ENCODE measurements around the gene TGFBR3. TPM values are rescaled to one million over a fixed set of nuclear protein-coding genes. Genes with fewer than 3 reads are reported as not detected.

Gene TGFBR3
- total and polyA plus RNA-seq, 4 donors = 3.6 to 81.5 (median 33.4) TPM

GRCh38 chr1:91913018-91913417 is 27.1 kb upstream of the TGFBR3 start:
- no peaks in the 10 kb centered on the region for H3K4me1 ChIP-seq (ENCODE audit: control insufficient read depth in 1 of 2, insufficient read depth in 2 of 2, low read length in 2 of 2)
- H3K36me3 ChIP-seq (ENCODE audit: control insufficient read depth in 1 of 2, insufficient read depth in 2 of 2, low read length in 1 of 2) = no peaks in the 10 kb centered on the region
- H3K9me3 ChIP-seq (ENCODE audit: control insufficient read depth, low read length) = no peaks in the 10 kb centered on the region
- intact Hi-C loops (cut with DNase I) = no loop called here
- no peaks in the 10 kb centered on the region for H3K27me3 ChIP-seq (ENCODE audit: control insufficient read depth in 1 of 2, insufficient read depth in 2 of 2, low read length in 1 of 2)
- H3K4me3 ChIP-seq (ENCODE audit: low read length in 2 of 2) = no peak overlapping the region
- DNase-seq = no peak
- no peak for ATAC-seq (ENCODE audit: low FRiP score)
- H3K27ac ChIP-seq (ENCODE audit: low read depth in 1 of 2, low read length in 2 of 2) = no peak overlapping the region
- 57 to 59% methylated on average over 3 of the region's 3 CpGs for WGBS, 2 donors

- H3K36me3 ChIP-seq (ENCODE audit: control insufficient read depth in 1 of 2, insufficient read depth in 2 of 2, low read length in 1 of 2) = no peaks in the 10 kb centered on the region
- H3K27ac ChIP-seq (ENCODE audit: low read depth in 1 of 2, low read length in 2 of 2) = no peak overlapping the region
- WGBS, 2 donors = 26% methylated on average over 1 of the region's 1 CpG
- intact Hi-C loops (cut with DNase I) = no loop called here
- ATAC-seq (ENCODE audit: low FRiP score) = no peak
- H3K4me1 ChIP-seq (ENCODE audit: control insufficient read depth in 1 of 2, insufficient read depth in 2 of 2, low read length in 2 of 2) = no peaks in the 10 kb centered on the region
- H3K9me3 ChIP-seq (ENCODE audit: control insufficient read depth, low read length) = no peaks in the 10 kb centered on the region
- H3K27me3 ChIP-seq (ENCODE audit: control insufficient read depth in 1 of 2, insufficient read depth in 2 of 2, low read length in 1 of 2) = no peaks in the 10 kb centered on the region
- no peak for DNase-seq
- no peak overlapping the region for H3K4me3 ChIP-seq (ENCODE audit: low read length in 2 of 2)
Observed at GRCh38 chr1:91912266-91912665, 26.3 kb upstream of the TGFBR3 start.

DNA sequence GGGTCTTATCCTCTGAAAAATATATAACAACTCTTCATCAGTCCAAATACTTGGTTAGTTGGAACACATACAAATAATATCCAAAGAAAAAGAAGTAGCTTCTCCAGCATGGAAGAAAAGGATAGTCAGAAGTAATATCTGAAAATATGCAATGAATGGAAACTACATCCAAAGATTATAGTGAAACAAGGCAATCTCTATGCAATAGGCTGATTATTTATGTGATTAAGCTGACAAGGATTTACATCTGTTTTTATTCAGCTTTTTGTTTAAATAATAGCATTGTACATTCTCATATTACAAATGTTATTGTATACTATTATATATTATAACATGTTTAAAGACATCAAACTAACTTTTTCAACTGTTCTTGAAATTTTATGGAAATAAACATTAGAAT is 15.3 kb upstream of the TGFBR3 start:
- Histone ChIP-seq H3K4me3 (ENCODE audit: low read length in 2 of 2) (no peak overlapping the region), H3K9me3 (ENCODE audit: control insufficient read depth, low read length) (no peaks in the 10 kb centered on the region), H3K36me3 (ENCODE audit: control insufficient read depth in 1 of 2, insufficient read depth in 2 of 2, low read length in 1 of 2) (no peaks in the 10 kb centered on the region), H3K27ac (ENCODE audit: low read depth in 1 of 2, low read length in 2 of 2) (no peak overlapping the region), H3K27me3 (ENCODE audit: control insufficient read depth in 1 of 2, insufficient read depth in 2 of 2, low read length in 1 of 2) (no peaks in the 10 kb centered on the region), H3K4me1 (ENCODE audit: control insufficient read depth in 1 of 2, insufficient read depth in 2 of 2, low read length in 2 of 2) (no peaks in the 10 kb centered on the region)
- no peak for DNase-seq
- intact Hi-C loops (cut with DNase I) = no loop called here
- ATAC-seq (ENCODE audit: low FRiP score) = no peak

GRCh38 chr1:91900562-91900961 is 14.6 kb upstream of the TGFBR3 start:
- Histone ChIP-seq H3K27ac (ENCODE audit: low read depth in 1 of 2, low read length in 2 of 2) (no peak overlapping the region), H3K27me3 (ENCODE audit: control insufficient read depth in 1 of 2, insufficient read depth in 2 of 2, low read length in 1 of 2) (no peaks in the 10 kb centered on the region), H3K36me3 (ENCODE audit: control insufficient read depth in 1 of 2, insufficient read depth in 2 of 2, low read length in 1 of 2) (no peaks in the 10 kb centered on the region), H3K4me3 (ENCODE audit: low read length in 2 of 2) (no peak overlapping the region), H3K9me3 (ENCODE audit: control insufficient read depth, low read length) (no peaks in the 10 kb centered on the region), H3K4me1 (ENCODE audit: control insufficient read depth in 1 of 2, insufficient read depth in 2 of 2, low read length in 2 of 2) (no peaks in the 10 kb centered on the region)
- intact Hi-C loops (cut with DNase I) = no loop called here
- WGBS, 2 donors = 32 to 45% methylated on average over 1 of the region's 1 CpG
- ATAC-seq (ENCODE audit: low FRiP score) (no peak), DNase-seq (no peak)

GRCh38 chr1:91897016-91897415 is 11.1 kb upstream of the TGFBR3 start:
- 69 to 74% methylated on average over 5 of the region's 5 CpGs for WGBS, 2 donors
- no peak for DNase-seq
- no peak overlapping the region for H3K4me3 ChIP-seq (ENCODE audit: low read length in 2 of 2)
- H3K36me3 ChIP-seq (ENCODE audit: control insufficient read depth in 1 of 2, insufficient read depth in 2 of 2, low read length in 1 of 2) = no peaks in the 10 kb centered on the region
- H3K9me3 ChIP-seq (ENCODE audit: control insufficient read depth, low read length) = no peaks in the 10 kb centered on the region
- ATAC-seq (ENCODE audit: low FRiP score) = no peak
- H3K27ac ChIP-seq (ENCODE audit: low read depth in 1 of 2, low read length in 2 of 2) = no peak overlapping the region
- no peaks in the 10 kb centered on the region for H3K27me3 ChIP-seq (ENCODE audit: control insufficient read depth in 1 of 2, insufficient read depth in 2 of 2, low read length in 1 of 2)
- H3K4me1 ChIP-seq (ENCODE audit: control insufficient read depth in 1 of 2, insufficient read depth in 2 of 2, low read length in 2 of 2) = no peaks in the 10 kb centered on the region
- intact Hi-C loops (cut with DNase I) = no loop called here

GRCh38 chr1:91895832-91896556 is 10.0 kb upstream of the TGFBR3 start:
- WGBS, 2 donors = 21 to 26% methylated on average over 2 of the region's 2 CpGs
- ATAC-seq (ENCODE audit: low FRiP score) (no peak), DNase-seq (no peak)
- H3K4me1 ChIP-seq (ENCODE audit: control insufficient read depth in 1 of 2, insufficient read depth in 2 of 2, low read length in 2 of 2) = no peaks in the 10 kb centered on the region
- H3K27me3 ChIP-seq (ENCODE audit: control insufficient read depth in 1 of 2, insufficient read depth in 2 of 2, low read length in 1 of 2) = no peaks in the 10 kb centered on the region
- intact Hi-C loops (cut with DNase I) = no loop called here
- H3K36me3 ChIP-seq (ENCODE audit: control insufficient read depth in 1 of 2, insufficient read depth in 2 of 2, low read length in 1 of 2) = no peaks in the 10 kb centered on the region
- H3K27ac ChIP-seq (ENCODE audit: low read depth in 1 of 2, low read length in 2 of 2) = no peak overlapping the region
- no peaks in the 10 kb centered on the region for H3K9me3 ChIP-seq (ENCODE audit: control insufficient read depth, low read length)
- no peak overlapping the region for H3K4me3 ChIP-seq (ENCODE audit: low read length in 2 of 2)

- ATAC-seq (ENCODE audit: low FRiP score) (no peak), DNase-seq (no peak)
- Histone ChIP-seq H3K4me3 (ENCODE audit: low read length in 2 of 2) (no peak overlapping the region), H3K9me3 (ENCODE audit: control insufficient read depth, low read length) (no peaks in the 10 kb centered on the region), H3K4me1 (ENCODE audit: control insufficient read depth in 1 of 2, insufficient read depth in 2 of 2, low read length in 2 of 2) (no peaks in the 10 kb centered on the region), H3K27me3 (ENCODE audit: control insufficient read depth in 1 of 2, insufficient read depth in 2 of 2, low read length in 1 of 2) (no peaks in the 10 kb centered on the region), H3K27ac (ENCODE audit: low read depth in 1 of 2, low read length in 2 of 2) (no peak overlapping the region), H3K36me3 (ENCODE audit: control insufficient read depth in 1 of 2, insufficient read depth in 2 of 2, low read length in 1 of 2) (no peaks in the 10 kb centered on the region)
- WGBS, 2 donors = 92 to 95% methylated on average over 5 of the region's 5 CpGs
- intact Hi-C loops (cut with DNase I) = no loop called here
Observed at GRCh38 chr1:91894036-91894761, 8.2 kb upstream of the TGFBR3 start.

DNA sequence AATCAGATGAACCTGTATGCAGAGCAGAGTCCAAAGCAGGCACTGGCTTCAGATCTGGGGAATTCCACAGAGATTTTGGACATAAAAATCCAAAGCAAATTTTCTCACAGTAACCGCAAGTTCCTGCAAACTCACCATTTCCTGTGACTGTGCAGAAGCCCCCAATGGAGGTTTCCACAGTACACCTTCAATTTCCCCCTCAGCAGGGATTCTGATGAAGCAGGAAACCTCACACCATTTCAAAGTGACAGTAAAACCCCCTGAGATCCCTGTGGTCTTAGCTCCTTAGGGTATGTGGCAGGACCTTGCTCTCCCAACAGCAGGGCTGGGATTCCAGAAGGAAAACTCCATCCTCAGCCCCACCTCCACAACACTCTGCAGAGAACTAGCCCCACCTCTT is 6.0 kb upstream of the TGFBR3 start:
- no peaks in the 10 kb centered on the region for H3K4me1 ChIP-seq (ENCODE audit: control insufficient read depth in 1 of 2, insufficient read depth in 2 of 2, low read length in 2 of 2)
- DNase-seq (no peak), ATAC-seq (ENCODE audit: low FRiP score) (peak; percentile 24)
- H3K27me3 ChIP-seq (ENCODE audit: control insufficient read depth in 1 of 2, insufficient read depth in 2 of 2, low read length in 1 of 2) = no peaks in the 10 kb centered on the region
- H3K27ac ChIP-seq (ENCODE audit: low read depth in 1 of 2, low read length in 2 of 2) = no peak overlapping the region
- no peak overlapping the region for H3K4me3 ChIP-seq (ENCODE audit: low read length in 2 of 2)
- intact Hi-C loops (cut with DNase I) = no loop called here
- H3K36me3 ChIP-seq (ENCODE audit: control insufficient read depth in 1 of 2, insufficient read depth in 2 of 2, low read length in 1 of 2) = no peaks in the 10 kb centered on the region
- H3K9me3 ChIP-seq (ENCODE audit: control insufficient read depth, low read length) = no peaks in the 10 kb centered on the region
- 63 to 67% methylated on average over 1 of the region's 1 CpG for WGBS, 2 donors

DNA sequence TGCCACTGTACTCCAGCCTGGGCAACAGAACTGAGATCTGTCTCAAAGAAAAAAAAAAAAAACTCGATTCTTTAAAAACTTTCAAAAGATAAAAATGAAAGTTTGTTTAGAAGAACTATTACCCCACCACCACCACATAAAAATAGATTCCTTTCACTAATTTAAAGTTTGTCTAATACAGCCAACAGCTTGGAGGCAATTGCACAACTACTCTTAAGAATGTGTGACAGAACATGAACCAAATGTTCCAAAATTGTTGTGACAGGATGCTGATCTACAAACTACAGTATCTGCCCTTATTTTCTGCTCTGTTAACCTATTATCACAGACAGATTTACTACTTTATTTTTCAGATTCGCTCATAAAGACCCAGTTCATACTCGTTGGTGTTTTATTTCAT is 5.5 kb upstream of the TGFBR3 start:
- no peaks in the 10 kb centered on the region for H3K4me1 ChIP-seq (ENCODE audit: control insufficient read depth in 1 of 2, insufficient read depth in 2 of 2, low read length in 2 of 2)
- H3K27me3 ChIP-seq (ENCODE audit: control insufficient read depth in 1 of 2, insufficient read depth in 2 of 2, low read length in 1 of 2) = no peaks in the 10 kb centered on the region
- intact Hi-C loops (cut with DNase I) = no loop called here
- H3K36me3 ChIP-seq (ENCODE audit: control insufficient read depth in 1 of 2, insufficient read depth in 2 of 2, low read length in 1 of 2) = no peaks in the 10 kb centered on the region
- no peak overlapping the region for H3K4me3 ChIP-seq (ENCODE audit: low read length in 2 of 2)
- DNase-seq (no peak), ATAC-seq (ENCODE audit: low FRiP score) (peak; percentile 57)
- H3K27ac ChIP-seq (ENCODE audit: low read depth in 1 of 2, low read length in 2 of 2) = no peak overlapping the region
- WGBS, 2 donors = 62 to 66% methylated on average over 3 of the region's 3 CpGs
- no peaks in the 10 kb centered on the region for H3K9me3 ChIP-seq (ENCODE audit: control insufficient read depth, low read length)

All from aorta (tissue), 5 donors.